ENCODE measurements around the gene EIF4A3.

The EIF4A3 gene

GRCh38 chr17:80102664-80103448, 44.1 kb downstream of the EIF4A3 start:
- no peak for ATAC-seq
- TF ChIP-seq ZNF565 (CRISPR knock-in tag; conservative IDR thresholded peaks at IDR 0.05; ENCODE audit: low read depth) (no peak), ZC3H10 (CRISPR knock-in tag; IDR thresholded peaks at IDR 0.05) (no peak), TOX (CRISPR knock-in tag; IDR thresholded peaks at IDR 0.05; ENCODE audit: borderline replicate concordance) (no peak), ZFP30 (CRISPR knock-in tag; IDR thresholded peaks at IDR 0.05) (no peak), GLIS3 (CRISPR knock-in tag; IDR thresholded peaks at IDR 0.05) (no peak), CSDC2 (CRISPR knock-in tag; IDR thresholded peaks at IDR 0.05) (no peak), PATZ1 (CRISPR knock-in tag; IDR thresholded peaks at IDR 0.05; ENCODE audit: borderline replicate concordance) (no peak), SNAI2 (CRISPR knock-in tag; IDR thresholded peaks at IDR 0.05) (no peak), TSHZ2 (CRISPR knock-in tag; IDR thresholded peaks at IDR 0.05) (no peak), POU6F1 (CRISPR knock-in tag; IDR thresholded peaks at IDR 0.05; ENCODE audit: borderline replicate concordance, low read depth) (no peak)

GRCh38 chr17:80101946-80102663, 44.8 kb downstream of the EIF4A3 start:
- ATAC-seq = peak; percentile 56
- no peak for TF ChIP-seq TSHZ2 (CRISPR knock-in tag; IDR thresholded peaks at IDR 0.05)
- TF ChIP-seq SNAI2 (CRISPR knock-in tag; IDR thresholded peaks at IDR 0.05) = no peak
- no peak for TF ChIP-seq ARNTL (CRISPR knock-in tag; IDR thresholded peaks at IDR 0.05; ENCODE audit: borderline replicate concordance, low read depth)
- TF ChIP-seq POU6F1 (CRISPR knock-in tag; IDR thresholded peaks at IDR 0.05; ENCODE audit: borderline replicate concordance, low read depth) = no peak
- TF ChIP-seq ZFP3 (CRISPR knock-in tag; IDR thresholded peaks at IDR 0.05) = no peak
- TF ChIP-seq PATZ1 (CRISPR knock-in tag; IDR thresholded peaks at IDR 0.05; ENCODE audit: borderline replicate concordance) = no peak
- no peak for TF ChIP-seq CSDC2 (CRISPR knock-in tag; IDR thresholded peaks at IDR 0.05)
- no peak for TF ChIP-seq ISL1 (CRISPR knock-in tag; IDR thresholded peaks at IDR 0.05)
- TF ChIP-seq ZNF565 (CRISPR knock-in tag; conservative IDR thresholded peaks at IDR 0.05; ENCODE audit: low read depth) = no peak
- TF ChIP-seq ZC3H10 (CRISPR knock-in tag; IDR thresholded peaks at IDR 0.05) = no peak
- TF ChIP-seq TOX (CRISPR knock-in tag; IDR thresholded peaks at IDR 0.05; ENCODE audit: borderline replicate concordance) = no peak
- no peak for TF ChIP-seq PPARA (CRISPR knock-in tag; IDR thresholded peaks at IDR 0.05; ENCODE audit: borderline replicate concordance)

Measured in SK-N-SH treated with all-trans-retinoic acid at 6 μM for 48 hours (cell line).